Nephron (organoid): Measurements from ENCODE around the gene DIP2C.

ENCODE experiments used
- H3K27ac Mint-ChIP-seq, 3 experiments: 2 replicates each; pipeline ENCODE4 v1.8.0; 2020; ENCODE audit warnings: mixed read lengths in 3 of 3, mild to moderate bottlenecking in 2 of 3, moderate library complexity in 1 of 3
- H3K27me3 Mint-ChIP-seq: 2 replicates; pipeline ENCODE4 v1.8.0; 2021; ENCODE audit warnings: low read depth, mild to moderate bottlenecking, moderate library complexity, mixed read lengths
- H3K36me3 Mint-ChIP-seq: 2 replicates; pipeline ENCODE4 v1.8.0; 2020; ENCODE audit warnings: low read depth, mixed read lengths
- H3K4me1 Mint-ChIP-seq: 2 replicates; pipeline ENCODE4 v1.8.0; 2020; ENCODE audit warnings: mixed read lengths
- H3K4me3 Mint-ChIP-seq, 3 experiments: 2 replicates each; pipeline ENCODE4 v1.8.0; 2020; ENCODE audit warnings: mild to moderate bottlenecking in 3 of 3, mixed read lengths in 3 of 3, moderate library complexity in 2 of 3
- H3K9me3 Mint-ChIP-seq: 2 replicates; pipeline ENCODE4 v1.8.0; 2020; ENCODE audit warnings: mixed read lengths
- CTCF ChIP-seq, 3 experiments: fragments of 200-600 bp; sonication (generic); IDR thresholded peaks; one replicate each; pipeline ENCODE4 v1.5.0; 2021; ENCODE audit warnings: antibody characterized with exemption in 3 of 3; ENCODE audit not compliant: unreplicated experiment in 3 of 3

DIP2C gene

GRCh38 chr10:392705-393037 is 296.8 kb downstream of the DIP2C start:
- H3K4me3 Mint-ChIP-seq = no peak overlapping the region
- no peak for TF ChIP-seq CTCF (IDR thresholded peaks at IDR 0.05; ENCODE audit: unreplicated experiment in 3 of 3)
- peak overlapping the region in 1 of 3 experiments; percentile 22 for H3K27ac Mint-ChIP-seq
- H3K9me3 Mint-ChIP-seq = no peaks in the 10 kb centered on the region
- H3K36me3 Mint-ChIP-seq = peaks cover 28% of the 10 kb centered on the region
- peaks cover 11% of the 10 kb centered on the region for H3K4me1 Mint-ChIP-seq
- H3K27me3 Mint-ChIP-seq = no peaks in the 10 kb centered on the region

- no peak overlapping the region for H3K4me3 Mint-ChIP-seq
- no peak overlapping the region for H3K27ac Mint-ChIP-seq
Observed at GRCh38 chr10:391847-392704, 297.4 kb downstream of the DIP2C start.

DNA sequence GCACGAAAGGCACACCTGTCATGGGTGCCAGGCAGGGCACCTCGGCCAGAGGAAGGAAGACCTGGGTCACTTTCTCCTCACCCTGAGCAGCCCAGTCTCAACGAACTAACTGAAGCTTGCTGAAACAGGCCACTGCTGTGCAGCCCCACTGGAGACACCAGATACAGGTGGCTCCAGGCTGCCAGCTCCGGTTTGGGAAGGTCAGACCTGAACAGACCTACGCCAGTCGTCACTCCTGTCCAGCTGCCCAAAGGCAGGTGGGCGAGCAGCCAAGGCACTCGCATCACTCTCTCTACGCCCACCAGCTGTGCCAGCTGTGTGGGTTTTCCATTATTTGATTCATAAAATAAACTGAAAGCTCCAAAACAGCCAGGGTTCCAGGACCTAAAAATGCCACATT is 298.2 kb downstream of the DIP2C start:
- H3K27me3 Mint-ChIP-seq = no peaks in the 10 kb centered on the region
- H3K9me3 Mint-ChIP-seq = no peaks in the 10 kb centered on the region
- no peak overlapping the region for H3K4me3 Mint-ChIP-seq
- H3K27ac Mint-ChIP-seq = no peak overlapping the region
- H3K36me3 Mint-ChIP-seq = peaks cover 37% of the 10 kb centered on the region
- TF ChIP-seq CTCF (IDR thresholded peaks at IDR 0.05; ENCODE audit: unreplicated experiment in 3 of 3) = no peak
- H3K4me1 Mint-ChIP-seq = peaks cover 9% of the 10 kb centered on the region

More at GRCh38 chr10:391847-392704, 297.4 kb downstream of the DIP2C start:
- Mint-ChIP-seq H3K9me3 (no peaks in the 10 kb centered on the region), H3K4me1 (peaks cover 9% of the 10 kb centered on the region), H3K27me3 (no peaks in the 10 kb centered on the region), H3K36me3 (peaks cover 30% of the 10 kb centered on the region)
- TF ChIP-seq CTCF (IDR thresholded peaks at IDR 0.05; ENCODE audit: unreplicated experiment in 3 of 3) = no peak

- Mint-ChIP-seq H3K4me1 (peaks cover 9% of the 10 kb centered on the region), H3K9me3 (no peaks in the 10 kb centered on the region), H3K4me3 (no peak overlapping the region), H3K27me3 (no peaks in the 10 kb centered on the region), H3K27ac (no peak overlapping the region), H3K36me3 (peaks cover 41% of the 10 kb centered on the region)
- no peak for TF ChIP-seq CTCF (IDR thresholded peaks at IDR 0.05; ENCODE audit: unreplicated experiment in 3 of 3)
Observed at GRCh38 chr10:390449-391100, 298.9 kb downstream of the DIP2C start.

DNA sequence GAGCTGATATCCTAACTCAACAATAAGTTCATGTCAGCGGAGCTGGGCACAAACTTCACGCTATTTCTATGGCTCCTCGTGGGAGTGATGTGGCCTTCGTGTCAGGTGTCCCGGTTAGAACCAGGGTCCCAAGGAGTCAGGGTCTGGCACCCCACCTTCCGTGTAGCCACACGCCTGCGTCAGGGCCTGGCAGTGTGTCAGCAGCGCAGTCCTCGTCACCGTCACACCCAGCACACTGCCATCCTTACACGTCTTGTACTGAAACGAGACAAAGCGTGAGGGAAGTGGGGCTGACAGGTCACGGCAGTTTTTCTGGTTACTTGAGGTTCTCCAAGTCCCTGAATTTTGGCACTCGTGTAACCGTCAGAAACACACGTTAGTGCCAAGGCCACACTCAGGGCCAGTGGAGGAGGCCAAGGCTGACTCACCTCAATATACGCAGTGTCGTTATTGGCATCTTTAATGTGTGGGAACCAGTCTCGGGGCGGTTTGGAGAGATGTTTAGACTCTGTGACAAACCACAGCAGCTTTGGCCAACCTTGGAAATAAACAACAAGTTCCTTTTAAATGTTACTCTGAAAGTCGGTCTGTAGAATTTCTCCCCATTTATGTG is 299.5 kb downstream of the DIP2C start:
- Mint-ChIP-seq H3K4me3 (no peak overlapping the region), H3K9me3 (no peaks in the 10 kb centered on the region), H3K27me3 (no peaks in the 10 kb centered on the region), H3K36me3 (peaks cover 46% of the 10 kb centered on the region), H3K27ac (no peak overlapping the region), H3K4me1 (peaks cover 9% of the 10 kb centered on the region)
- TF ChIP-seq CTCF (IDR thresholded peaks at IDR 0.05; ENCODE audit: unreplicated experiment in 3 of 3) = no peak
